K562 (cell line): ENCODE measurements around the gene RAI14. TPM values are rescaled to one million over a fixed set of nuclear protein-coding genes. Genes with fewer than 3 reads are reported as not detected.
A peak's percentile ranks its signal among the peaks of the same experiment; 100 is the strongest.

Experiments
- ATAC-seq: fragments of 200-7000 bp; cut with Tn5 transposase; 3 replicates; pipeline ENCODE4 v1.9.1; 2020; ENCODE audit warnings: moderate library complexity
- BruUV-seq: library from RNA; stranded (reverse); fragments of 400-500 nt; replicated peaks from 2 replicates; lab custom pipeline; 2021; lab: Mats Ljungman, UMichigan
- CTCF ChIA-PET: fragments of 300-600 bp; formaldehyde crosslinking; extraction: SDS; loops from one replicate; lab custom pipeline; 2021; ENCODE audit warnings: low intra/inter-chr PET ratio; lab: Yijun Ruan, JAX
- POLR2A ChIA-PET: fragments of 300-600, 350-650 bp; sonication (Branson Sonifier 250); formaldehyde crosslinking; extraction: SDS; loops from one replicate; lab custom pipeline; 2021; ENCODE audit warnings: antibody characterized with exemption, inconsistent platforms; lab: Yijun Ruan, JAX
- DNase-seq, 4 experiments: peaks; one replicate each; pipeline versions ENCODE4 v3.0.0 to v3.0.0-alpha.2; 2011 to 2018; ENCODE audit warnings: low spot score in 3 of 4, mixed read lengths in 3 of 4; ENCODE audit errors: extremely low read depth in 1 of 4
- FAIRE-seq: peaks from 2 replicates; lab custom pipeline; 2011; peaks lifted over from hg19 to GRCh38; lab: Jason Lieb, UNC
- H2AFZ ChIP-seq: 2 replicates; pipeline ENCODE4 v1.6.0; 2011; ENCODE audit warnings: low read depth, low read length, control low read depth, inconsistent platforms
- H3K27ac ChIP-seq: fragments of 200-600 bp; 3 replicates; pipeline ENCODE4 v1.8.0; 2011; ENCODE audit warnings: low read depth, mild to moderate bottlenecking, control low read depth, inconsistent platforms, low read length, moderate library complexity, mixed read lengths; ENCODE audit errors: extremely low read depth
- H3K27me3 ChIP-seq, 2 experiments: fragments of 300-600 bp in 1 of 2; 2 replicates in 1 of 2; 3 replicates in 1 of 2; pipeline versions ENCODE4 v1.6.0 to v1.8.0; 2011; ENCODE audit warnings: inconsistent platforms in 2 of 2, low read length in 2 of 2, mild to moderate bottlenecking in 1 of 2, mixed read lengths in 1 of 2, moderate library complexity in 1 of 2; ENCODE audit not compliant: control insufficient read depth in 2 of 2, insufficient read depth in 2 of 2
- H3K36me3 ChIP-seq: fragments of 300-600 bp; 3 replicates; pipeline ENCODE4 v1.8.0; 2011; ENCODE audit warnings: mild to moderate bottlenecking, low read length, inconsistent platforms; ENCODE audit not compliant: control insufficient read depth, insufficient read depth
- H3K4me1 ChIP-seq, 2 experiments: fragments of 200-600 bp in 1 of 2; replicated peaks in 1 of 2; 2 replicates in 1 of 2; 3 replicates in 1 of 2; pipeline versions ENCODE4 v1.5.1 to v1.8.0; 2011; ENCODE audit warnings: inconsistent platforms in 2 of 2, low read length in 2 of 2, mild to moderate bottlenecking in 1 of 2, mixed read lengths in 1 of 2, moderate library complexity in 1 of 2; ENCODE audit not compliant: control insufficient read depth in 2 of 2, insufficient read depth in 2 of 2
- H3K4me2 ChIP-seq: 2 replicates; pipeline ENCODE4 v1.6.1; 2011; ENCODE audit warnings: low read length, control low read depth, inconsistent platforms, mixed read lengths; ENCODE audit not compliant: insufficient read depth
- H3K4me3 ChIP-seq: fragments of 200-600 bp; sonication (generic), shearing (Covaris generic); 2 replicates; pipeline ENCODE4 v1.5.1; 2016; ENCODE audit warnings: control low read depth, inconsistent platforms
- H3K79me2 ChIP-seq: fragments of 200-600 bp; 3 replicates; pipeline ENCODE4 v1.8.0; 2011; ENCODE audit warnings: low read length, inconsistent platforms; ENCODE audit not compliant: control insufficient read depth, insufficient read depth
- H3K9ac ChIP-seq, 2 experiments: 2 replicates each; pipeline versions ENCODE4 v1.6.0 to v1.6.1; 2011; ENCODE audit warnings: low read depth in 2 of 2, low read length in 2 of 2, control low read depth in 1 of 2, inconsistent platforms in 1 of 2, mild to moderate bottlenecking in 1 of 2, mixed read lengths in 1 of 2; ENCODE audit not compliant: insufficient read depth in 1 of 2
- H3K9me1 ChIP-seq: one replicate; pipeline ENCODE4 v1.6.0; 2011; ENCODE audit warnings: inconsistent platforms, mild to moderate bottlenecking, low read length, moderate library complexity; ENCODE audit not compliant: control insufficient read depth, insufficient read depth
- H3K9me3 ChIP-seq: replicated peaks from 2 replicates; pipeline ENCODE4 v1.5.1; 2011; ENCODE audit warnings: low read depth, low read length, inconsistent platforms; ENCODE audit not compliant: control insufficient read depth, insufficient read depth
- H4K20me1 ChIP-seq: replicated peaks from 2 replicates; pipeline ENCODE4 v1.6.1; 2011; ENCODE audit warnings: low read length, inconsistent platforms, mixed read lengths; ENCODE audit not compliant: control insufficient read depth, insufficient read depth
- CBX2 ChIP-seq: fragments of 200-600 bp; sonication (generic); IDR thresholded peaks from one replicate; pipeline ENCODE4 v1.6.1; 2012; ENCODE audit warnings: mild to moderate bottlenecking, low read length, inconsistent platforms; ENCODE audit not compliant: insufficient read depth, poor library complexity, severe bottlenecking
- ETV5 ChIP-seq: sonication (generic); formaldehyde crosslinking; IDR thresholded peaks from 2 replicates; pipeline ENCODE4 v1.4.0; 2020; ENCODE audit warnings: low read depth, mild to moderate bottlenecking, missing genetic modification reagents
- HOMEZ ChIP-seq: fragments of 250-450 bp; sonication (Bioruptor Pico); IDR thresholded peaks from 2 replicates; pipeline ENCODE4 v1.4.0; 2020; ENCODE audit warnings: mild to moderate bottlenecking, moderate library complexity
- MED1 ChIP-seq: sonication (generic); formaldehyde crosslinking; IDR thresholded peaks from 2 replicates; pipeline ENCODE4 v1.8.1; 2023; ENCODE audit warnings: missing genetic modification reagents, borderline replicate concordance
- NFE2 ChIP-seq: IDR thresholded peaks from 2 replicates; pipeline ENCODE4 v1.6.1; 2014; ENCODE audit warnings: antibody characterized with exemption, low read depth
- NFIC ChIP-seq: fragments of 450-650 bp; IDR thresholded peaks from 2 replicates; pipeline ENCODE4 v1.6.1; 2017; ENCODE audit warnings: mild to moderate bottlenecking, inconsistent platforms
- SMARCC2 ChIP-seq: fragments of 450-650 bp; IDR thresholded peaks from 2 replicates; pipeline ENCODE4 v1.6.1; 2017; ENCODE audit warnings: antibody characterized with exemption, moderate library complexity, mild to moderate bottlenecking, low read depth
- TAF9B ChIP-seq: fragments of 450-650 bp; IDR thresholded peaks from 2 replicates; pipeline ENCODE4 v1.6.1; 2018; ENCODE audit warnings: mild to moderate bottlenecking; ENCODE audit not compliant: partially characterized antibody
- TCF3 ChIP-seq: sonication (generic); formaldehyde crosslinking; IDR thresholded peaks from 2 replicates; pipeline ENCODE4 v1.4.0; 2020; ENCODE audit warnings: mild to moderate bottlenecking, missing genetic modification reagents
- ZNF512 ChIP-seq: IDR thresholded peaks from 2 replicates; pipeline ENCODE4 v1.6.1; 2016; ENCODE audit warnings: missing genetic modification characterization, missing compliant biosample characterization
- in situ Hi-C: fragments of 300-500 bp; cut with MboI; formaldehyde crosslinking; loops from 4 replicates; pipeline ENCODE4 v1.15.0; 2018; ENCODE audit warnings: inconsistent platforms, mixed read lengths
- intact Hi-C: fragments of 100-400 bp; cut with micrococcal nuclease; formaldehyde crosslinking; loops from 2 replicates; pipeline ENCODE4 v1.14.2; 2022
- polyA plus RNA-seq, 8 experiments: library from polyadenylated mRNA; depleted of rRNA in 4 of 8; stranded (reverse) in 5 of 8; unstranded in 3 of 8; fragments of >200 nt; fragmentation: Nextera tagmentation in 2 of 8; fragmentation: Illumina TruSeq in 1 of 8; extraction: Ambion mirVana in 2 of 8; extraction: Trizol in 1 of 8; gene quantifications; 2 replicates each; pipeline versions ENCODE4 v1.2.1 to v1.2.3, GENCODE V29; 2011 to 2014; ENCODE audit warnings: inconsistent platforms in 1 of 8, missing spikeins in 1 of 8
- total RNA-seq, 7 experiments: library from RNA; depleted of rRNA in 6 of 7; stranded (reverse); fragments of >200 nt in 6 of 7; fragmentation: Illumina TruSeq in 2 of 7; extraction: Trizol in 2 of 7; gene quantifications; 2 replicates each; pipeline versions ENCODE4 v1.2.1 to v1.2.3, GENCODE V29; 2011 to 2021; ENCODE audit warnings: low replicate concordance in 1 of 7

The RAI14 gene
- total and polyA plus RNA-seq, 9 of the 15 experiments (the other 6 are each of a cell fraction or from before 2014, with no cell fraction given): 11.3 to 82.5 (median 34.8) TPM

GRCh38 chr5:34652914-34653313, 3.2 kb upstream of the RAI14 start:
- Histone ChIP-seq H3K9me1 (no peaks in the 10 kb centered on the region), H2AFZ (no peak overlapping the region), H3K4me3 (no peak overlapping the region), H3K27me3 (no peaks in the 10 kb centered on the region), H3K9ac (no peak overlapping the region)
- ChIA-PET POLR2A (interaction anchor here (0.9 kb wide), 1 partner anchor 200 kb away, joined by 3 read pairs; no protein-coding TSS in a partner anchor), CTCF (no interaction called here)
- no peak for FAIRE-seq
- TF ChIP-seq CBX2 (no peak), NFIC (0 out of 2 replicates have a peak, but pooled peaks have one; percentile 25)
- TF ChIP-seq, all 486 proteins: peak for 1
- intact Hi-C loops (no loop called here), in situ Hi-C loops (no loop called here)
- Histone ChIP-seq H3K27ac (no peak overlapping the region), H3K4me1 (peaks cover 19 to 21% of the 10 kb centered on the region in 2 experiments; a peak in 4 of 5 replicates), H3K4me2 (no peak overlapping the region), H3K36me3 (no peaks in the 10 kb centered on the region), H3K79me2 (peaks cover 11% of the 10 kb centered on the region), H4K20me1 (0 out of 2 replicates have a peak, but pooled peaks cover 4% of the 10 kb centered on the region), H3K9me3 (no peaks in the 10 kb centered on the region)
- DNase-seq: no peak
- ATAC-seq: no peak
- no TSS peak for BruUV-seq

- Histone ChIP-seq H3K27me3 (no peaks in the 10 kb centered on the region), H3K4me3 (no peak overlapping the region), H3K79me2 (peaks cover 17% of the 10 kb centered on the region), H3K4me2 (no peak overlapping the region), H3K27ac (no peak overlapping the region), H3K4me1 (peaks cover 21% of the 10 kb centered on the region in 2 experiments; a peak in 4 of 5 replicates), H4K20me1 (0 out of 2 replicates have a peak, but pooled peaks cover 4% of the 10 kb centered on the region), H3K9me3 (no peaks in the 10 kb centered on the region), H2AFZ (no peak overlapping the region), H3K9ac (no peak overlapping the region), H3K36me3 (no peaks in the 10 kb centered on the region), H3K9me1 (no peaks in the 10 kb centered on the region)
- in situ Hi-C loops: no loop called here
- DNase-seq (no peak), FAIRE-seq (no peak), ATAC-seq (no peak)
- no peak for TF ChIP-seq TAF9B
- TF ChIP-seq HOMEZ (CRISPR knock-in tag): no peak
- peak; percentile 58; the same call in 1 of the 2 replicates for TF ChIP-seq ZNF512
- TF ChIP-seq TCF3 (CRISPR knock-in tag): no peak
- TF ChIP-seq ETV5: no peak
- TF ChIP-seq NFE2: no peak
- no peak for TF ChIP-seq MED1 (CRISPR knock-in tag)
- TF ChIP-seq SMARCC2: no peak
- ChIA-PET POLR2A (no interaction called here), CTCF (no interaction called here)
- intact Hi-C loops: loop anchor here (2.0 kb wide), 1 partner anchor 245 kb away; no protein-coding TSS in a partner anchor
- BruUV-seq: no TSS peak
Observed at GRCh38 chr5:34653708-34654107, 2.4 kb upstream of the RAI14 start.
